A549 (cell line): ENCODE data around the gene MAPK8IP3. TPM values are rescaled to one million over a fixed set of nuclear protein-coding genes. Genes with fewer than 3 reads are reported as not detected.

Experiments used
- ATAC-seq, 2 experiments: fragments of 200-7000 bp in 1 of 2; fragments of >200 bp in 1 of 2; cut with Nextera tagmentation in 1 of 2; cut with Tn5 transposase in 1 of 2; 3 replicates each; pipeline versions ENCODE4 v1.8.0 to v1.9.1; 2018 to 2020; ENCODE audit warnings: mild to moderate bottlenecking in 1 of 2, moderate library complexity in 1 of 2
- CTCF ChIA-PET: fragments of 300-600 bp; sonication (Branson Sonifier 250); formaldehyde crosslinking; extraction: SDS; loops from one replicate; lab custom pipeline; 2021; ENCODE audit warnings: antibody characterized with exemption, inconsistent platforms; lab: Yijun Ruan, JAX
- POLR2A ChIA-PET: fragments of 350-600 bp; formaldehyde crosslinking; extraction: SDS; loops from one replicate; lab custom pipeline; 2021; ENCODE audit warnings: antibody characterized with exemption, inconsistent platforms; lab: Yijun Ruan, JAX
- DNase-seq, 2 experiments: peaks; one replicate each; pipeline versions ENCODE4 v3.0.0 to v3.0.0-alpha.2; 2011 to 2016; ENCODE audit warnings: low read depth in 1 of 2, low spot score in 1 of 2
- FAIRE-seq: peaks from 2 replicates; lab custom pipeline; 2011; peaks lifted over from hg19 to GRCh38; lab: Jason Lieb, UNC
- H3K27ac ChIP-seq, 2 experiments: fragments of >200 bp; sonication (Bioruptor Twin); formaldehyde crosslinking; 3 replicates each; pipeline ENCODE4 v1.5.1; 2016 to 2017
- H3K4me1 ChIP-seq: fragments of >200 bp; sonication (Bioruptor Twin); formaldehyde crosslinking; 3 replicates; pipeline ENCODE4 v1.6.1; 2016
- H3K4me2 ChIP-seq: fragments of >200 bp; sonication (Bioruptor Twin); formaldehyde crosslinking; 3 replicates; pipeline ENCODE4 v1.6.1; 2016
- H3K4me3 ChIP-seq: fragments of >200 bp; sonication (Bioruptor Twin); formaldehyde crosslinking; 3 replicates; pipeline ENCODE4 v1.5.1; 2016
- H3K9me3 ChIP-seq: fragments of >200 bp; sonication (Bioruptor Twin); formaldehyde crosslinking; 3 replicates; pipeline ENCODE4 v1.6.1; 2016
- ATOH8 ChIP-seq: fragments of 250-450 bp; sonication (Bioruptor Pico); IDR thresholded peaks from 2 replicates; pipeline ENCODE4 v1.5.0; 2020; ENCODE audit warnings: low read depth, mild to moderate bottlenecking, moderate library complexity
- CHD2 ChIP-seq: fragments of 150-350 bp; IDR thresholded peaks from 2 replicates; pipeline ENCODE4 v1.6.1; 2014; ENCODE audit warnings: low read length; ENCODE audit not compliant: partially characterized antibody
- CHD4 ChIP-seq: fragments of 200-600 bp; sonication (generic); IDR thresholded peaks from 2 replicates; pipeline ENCODE4 v1.6.1; 2016; ENCODE audit warnings: antibody characterized with exemption, mild to moderate bottlenecking, borderline replicate concordance
- E2F6 ChIP-seq: IDR thresholded peaks from 2 replicates; pipeline ENCODE4 v1.6.1; 2012; ENCODE audit warnings: low read depth, borderline replicate concordance
- EHF ChIP-seq: fragments of 250-450 bp; sonication (Bioruptor Pico); IDR thresholded peaks from 2 replicates; pipeline ENCODE4 v1.5.0; 2020; ENCODE audit warnings: mild to moderate bottlenecking
- FOXS1 ChIP-seq: fragments of 250-450 bp; sonication (Bioruptor Pico); IDR thresholded peaks from 2 replicates; pipeline ENCODE4 v1.5.0; 2020; ENCODE audit warnings: mild to moderate bottlenecking, moderate library complexity
- HDAC2 ChIP-seq: fragments of 200-600 bp; sonication (generic); IDR thresholded peaks from 2 replicates; pipeline ENCODE4 v1.6.1; 2016
- HOXA7 ChIP-seq: fragments of 250-450 bp; sonication (Bioruptor Pico); IDR thresholded peaks from 2 replicates; pipeline ENCODE4 v1.5.0; 2020; ENCODE audit warnings: mild to moderate bottlenecking, moderate library complexity
- HOXB13 ChIP-seq: fragments of 250-450 bp; sonication (Bioruptor Pico); IDR thresholded peaks from 2 replicates; pipeline ENCODE4 v1.5.0; 2020; ENCODE audit warnings: low read depth, mild to moderate bottlenecking, moderate library complexity
- HOXB5 ChIP-seq: fragments of 250-450 bp; sonication (Bioruptor Pico); IDR thresholded peaks from 2 replicates; pipeline ENCODE4 v1.5.0; 2020; ENCODE audit warnings: mild to moderate bottlenecking, moderate library complexity
- JUN ChIP-seq, 2 experiments: fragments of >200 bp; sonication (Bioruptor Twin); formaldehyde crosslinking; IDR thresholded peaks; 2 replicates in 1 of 2; 3 replicates in 1 of 2; pipeline ENCODE4 v1.6.1; 2016 to 2017
- KDM1A ChIP-seq: fragments of 200-600 bp; sonication (generic); IDR thresholded peaks from 2 replicates; pipeline ENCODE4 v1.6.1; 2016; ENCODE audit warnings: low read depth, mild to moderate bottlenecking
- MAX ChIP-seq: IDR thresholded peaks from 2 replicates; pipeline ENCODE4 v1.6.1; 2012
- MYC ChIP-seq: IDR thresholded peaks from 2 replicates; pipeline ENCODE4 v1.6.1; 2012; ENCODE audit warnings: mild to moderate bottlenecking, inconsistent platforms, low read length, improper control_type of control experiment, borderline replicate concordance
- NFE2L2 ChIP-seq: fragments of 150-350 bp; conservative IDR thresholded peaks from 2 replicates; pipeline ENCODE4 v1.6.1; 2014; ENCODE audit warnings: low read length
- POLR2A ChIP-seq: IDR thresholded peaks from 2 replicates; pipeline ENCODE4 v1.6.1; 2012; ENCODE audit warnings: mild to moderate bottlenecking, low read length
- RARB ChIP-seq: fragments of 250-450 bp; sonication (Bioruptor Pico); IDR thresholded peaks from 2 replicates; pipeline ENCODE4 v1.8.0; 2021; ENCODE audit warnings: mild to moderate bottlenecking, moderate library complexity
- REST ChIP-seq: fragments of 200-600 bp; sonication (generic); IDR thresholded peaks from 2 replicates; pipeline ENCODE4 v1.6.1; 2016; ENCODE audit warnings: antibody characterized with exemption, mild to moderate bottlenecking, moderate library complexity
- RFX5 ChIP-seq: fragments of 450-650 bp; IDR thresholded peaks from 2 replicates; pipeline ENCODE4 v1.7.1; 2014; ENCODE audit warnings: antibody characterized with exemption, mild to moderate bottlenecking, moderate library complexity
- SMC3 ChIP-seq: fragments of >200 bp; sonication (Bioruptor Twin); formaldehyde crosslinking; IDR thresholded peaks from 3 replicates; pipeline ENCODE4 v1.6.1; 2018; ENCODE audit warnings: inconsistent platforms
- USF2 ChIP-seq: fragments of 450-650 bp; IDR thresholded peaks from 2 replicates; pipeline ENCODE4 v1.6.1; 2014; ENCODE audit warnings: antibody characterized with exemption
- ZFP36 ChIP-seq: fragments of 450-650 bp; IDR thresholded peaks from 2 replicates; pipeline ENCODE4 v1.6.1; 2014; ENCODE audit warnings: borderline replicate concordance; ENCODE audit not compliant: partially characterized antibody
- ZNF302 ChIP-seq: fragments of 250-450 bp; sonication (Bioruptor Pico); IDR thresholded peaks from 2 replicates; pipeline ENCODE4 v1.9.0; 2021; ENCODE audit warnings: inconsistent platforms, mild to moderate bottlenecking, moderate library complexity
- ZSCAN20 ChIP-seq: fragments of 250-450 bp; sonication (Bioruptor Pico); IDR thresholded peaks from 2 replicates; pipeline ENCODE4 v1.8.0; 2022; ENCODE audit warnings: mild to moderate bottlenecking, moderate library complexity
- WGBS: methylation state at CpG from one replicate; pipeline ENCODE4 v1.1.6; 2017; ENCODE audit errors: missing lambda C conversion rate; 5-methylcytosine and 5-hydroxymethylcytosine counted together
- polyA plus RNA-seq, 4 experiments: library from polyadenylated mRNA; depleted of rRNA in 3 of 4; stranded (reverse); fragments of >200 nt; fragmentation: RNase III in 1 of 4; extraction: RNeasy Plus Mini Kit Qiagen cat#74134 plus additional on column Dnase treatment in 1 of 4; gene quantifications; 2 replicates in 3 of 4; 3 replicates in 1 of 4; pipeline ENCODE4 v1.2.3, GENCODE V29; 2011 to 2017

Gene MAPK8IP3
- polyA plus RNA-seq, 2 of the 4 experiments (the other 2 are of a cell fraction) = 12.0 to 53.3 TPM

GRCh38 chr16:1771864-1772361 is 65.9 kb downstream of the MAPK8IP3 start:
- TF ChIP-seq ZSCAN20 (CRISPR knock-in tag) = no peak
- no peak for TF ChIP-seq RARB (CRISPR knock-in tag)
- 0 out of 5 replicates have a peak, but pooled peaks of 1 of the 2 experiments have one; percentile 10 for TF ChIP-seq JUN (IDR thresholded peaks at IDR 0.05)
- ChIA-PET POLR2A (interaction anchor here (1.0 to 6.5 kb wide), 4 partner anchors 10 to 66 kb away, joined by 3 to 46 read pairs (median 6); partner anchors contain the start of genes MAPK8IP3, NUBP2 and SPSB3), CTCF (interaction anchor here (0.6 to 3.5 kb wide), 10 partner anchors 8 to 71 kb away, joined by 3 to 15 read pairs (median 5); partner anchors contain the start of genes MAPK8IP3, NUBP2 and SPSB3)
- ATAC-seq (no peak), FAIRE-seq (no peak), DNase-seq (no peak)
- Histone ChIP-seq H3K27ac (peak overlapping the region; percentile 95 to 98), H3K4me1 (peaks cover 21% of the 10 kb centered on the region), H3K4me3 (peak overlapping the region; percentile 85), H3K9me3 (no peaks in the 10 kb centered on the region), H3K4me2 (peak overlapping the region; percentile 98)
- WGBS = 12% methylated on average over 20 of the region's 22 CpGs

GRCh38 chr16:1772362-1772907 is 66.4 kb downstream of the MAPK8IP3 start, which contains the start of gene EME2:
TSS of gene EME2 (plus strand) at chr16:1772810. CDS start at chr16:1773228, 418 bp downstream.
- Histone ChIP-seq H3K4me2 (peak within 1 kb of the TSS; percentile 98), H3K9me3 (no peaks in the 10 kb centered on the region), H3K27ac (peak within 1 kb of the TSS; percentile 95 to 98), H3K4me1 (peaks cover 21% of the 10 kb centered on the region), H3K4me3 (peak within 1 kb of the TSS; percentile 85)
- CTCF ChIA-PET = interaction anchor here (0.7 to 3.5 kb wide), 11 partner anchors 9 to 134 kb away, joined by 3 to 15 read pairs (median 4); partner anchors contain the start of genes IGFALS, MAPK8IP3, NUBP2 and SPSB3
- TF ChIP-seq E2F6 (no peak; the same call in 1 of the 2 replicates), ZNF302 (CRISPR knock-in tag) (no peak), CHD4 (no peak)
- DNase-seq (peak in 1 of 2 experiments; percentile 64), ATAC-seq (peak; percentile 1 to 13; a peak in 3 of 6 replicates), FAIRE-seq (no peak)
- POLR2A ChIA-PET = interaction anchor here (0.6 to 6.5 kb wide), 5 partner anchors 10 to 94 kb away, joined by 3 to 46 read pairs (median 3); partner anchors contain the start of genes JPT2, NUBP2 and SPSB3
- WGBS = 3% methylated on average over 35 of the region's 53 CpGs

GRCh38 chr16:1772908-1773702 is 67.1 kb downstream of the MAPK8IP3 start, which contains the start of gene MRPS34:
TSS of gene MRPS34 (minus strand) at chr16:1773134. CDS start at chr16:1773119, 15 bp downstream.
- CTCF ChIA-PET = interaction anchor here (0.7 to 3.5 kb wide), 15 partner anchors 9 to 135 kb away, joined by 3 to 15 read pairs (median 4); partner anchors contain the start of genes IGFALS, MAPK8IP3, NUBP2 and SPSB3
- WGBS = 0% methylated on average over 12 of the region's 108 CpGs
- H3K4me3 ChIP-seq = peak within 1 kb of the TSS; percentile 85
- peaks cover 21% of the 10 kb centered on the region for H3K4me1 ChIP-seq
- FAIRE-seq = no peak
- H3K9me3 ChIP-seq = no peaks in the 10 kb centered on the region
- peak; percentile 52 to 70 for ATAC-seq
- peak within 1 kb of the TSS; percentile 98 for H3K4me2 ChIP-seq
- DNase-seq = peak; percentile 70 to 93
- POLR2A ChIA-PET = interaction anchor here (0.6 to 6.5 kb wide), 5 partner anchors 9 to 95 kb away, joined by 3 to 46 read pairs (median 3); partner anchors contain the start of genes JPT2, NUBP2 and SPSB3
- peak within 1 kb of the TSS; percentile 95 to 98 for H3K27ac ChIP-seq
- no peak for TF ChIP-seq HOXA7 (CRISPR knock-in tag)
- TF ChIP-seq HOXB13 (CRISPR knock-in tag) = peak; percentile 53; the same call in 1 of the 2 replicates
- TF ChIP-seq REST = no peak
- TF ChIP-seq MYC = peak; percentile 50; the same call in 1 of the 2 replicates
- no peak for TF ChIP-seq RFX5
- no peak for TF ChIP-seq KDM1A
- no peak for TF ChIP-seq HDAC2
- TF ChIP-seq SMC3 = peak; percentile 78
- peak; percentile 19 for TF ChIP-seq CHD2
- no peak for TF ChIP-seq USF2
- no peak for TF ChIP-seq EHF (CRISPR knock-in tag)
- TF ChIP-seq POLR2A = peak; percentile 88
- TF ChIP-seq MAX = peak; percentile 92
- 0 out of 2 replicates have a peak, but pooled peaks have one; percentile 68 for TF ChIP-seq HOXB5 (CRISPR knock-in tag)
- TF ChIP-seq ZFP36 = no peak
- no peak for TF ChIP-seq FOXS1 (CRISPR knock-in tag)
- TF ChIP-seq NFE2L2 = no peak
- 0 out of 2 replicates have a peak, but pooled peaks have one; percentile 30 for TF ChIP-seq ATOH8
